Effector memory CD4-positive, alpha-beta T cell (primary cell): ENCODE measurements around the gene KRTAP5-4.
"Not testable (repeated sequence)": the region's sequence is repeated elsewhere in the genome, so short reads cannot be mapped to it uniquely, and the experiment has no call there.

Experiments used
- DNase-seq, 3 donors: peaks; one replicate each; pipeline ENCODE4 v3.0.0-alpha.2; 2020
- H3K27ac ChIP-seq: 2 replicates; pipeline ENCODE4 v1.7.0; 2013; ENCODE audit warnings: mild to moderate bottlenecking, low read length, moderate library complexity; ENCODE audit not compliant: insufficient read depth, poor library complexity, severe bottlenecking
- H3K27me3 ChIP-seq: replicated peaks from 2 replicates; pipeline ENCODE4 v1.7.0; 2013; ENCODE audit warnings: mild to moderate bottlenecking, low read length; ENCODE audit not compliant: insufficient read depth, control insufficient read depth, poor library complexity, severe bottlenecking
- H3K36me3 ChIP-seq: 2 replicates; pipeline ENCODE4 v1.7.0; 2013; ENCODE audit warnings: mild to moderate bottlenecking, low read length, moderate library complexity; ENCODE audit not compliant: control insufficient read depth, insufficient read depth
- H3K4me1 ChIP-seq: 2 replicates; pipeline ENCODE4 v1.7.0; 2013; ENCODE audit warnings: low read length, mild to moderate bottlenecking; ENCODE audit not compliant: control insufficient read depth, insufficient read depth, poor library complexity, severe bottlenecking
- H3K4me3 ChIP-seq: 2 replicates; pipeline ENCODE4 v1.7.0; 2013; ENCODE audit warnings: low read length, low read depth, mild to moderate bottlenecking; ENCODE audit not compliant: insufficient read depth, poor library complexity, severe bottlenecking
- H3K9me3 ChIP-seq: 2 replicates; pipeline ENCODE4 v1.7.0; 2013; ENCODE audit warnings: mild to moderate bottlenecking, low read length, moderate library complexity; ENCODE audit not compliant: control insufficient read depth

The KRTAP5-4 gene

DNA sequence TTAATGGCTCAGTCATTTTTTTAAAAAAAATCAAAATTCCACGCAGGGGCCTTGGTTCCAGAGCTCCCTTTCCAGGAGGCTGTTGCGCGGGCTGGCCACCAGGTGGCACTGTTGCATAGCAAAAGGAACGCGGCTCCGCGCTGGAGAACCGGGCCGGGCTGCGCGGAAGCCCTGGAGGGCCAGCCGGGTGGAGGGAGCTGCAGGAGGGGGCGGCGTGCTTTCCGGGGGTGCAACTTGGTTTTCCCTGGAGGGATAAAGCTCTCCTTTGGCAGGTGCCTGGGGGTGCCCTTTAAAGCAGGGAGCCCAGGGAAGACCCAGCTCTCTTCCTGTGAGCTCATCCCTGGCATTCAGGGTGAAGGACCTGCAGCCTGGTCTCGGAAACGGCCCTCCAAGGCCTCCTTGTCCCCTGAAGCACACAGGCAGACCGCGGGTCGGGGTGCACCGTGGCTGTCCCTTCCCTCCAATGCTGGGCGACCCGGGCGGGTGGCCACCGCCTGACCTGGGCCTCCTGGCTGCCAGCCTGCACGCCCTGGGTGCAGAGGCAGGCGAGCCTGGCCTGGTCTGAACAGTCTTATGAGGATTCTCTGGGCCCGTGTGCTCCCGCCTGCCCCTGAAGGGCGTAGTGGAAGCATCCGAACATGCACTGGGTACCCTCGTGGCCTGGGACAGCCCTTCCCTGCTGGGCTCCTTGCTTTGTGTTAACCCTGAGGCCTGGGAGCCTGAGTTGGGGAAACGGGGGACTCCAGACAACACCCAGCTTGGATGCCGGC, 31.0 kb upstream of the KRTAP5-4 start:
- peak; percentile 52 to 68 (median 61) for DNase-seq
- Histone ChIP-seq H3K9me3 (no peaks in the 10 kb centered on the region), H3K4me3 (no peak overlapping the region), H3K27me3 (peaks cover 4% of the 10 kb centered on the region), H3K27ac (no peak overlapping the region), H3K36me3 (no peaks in the 10 kb centered on the region), H3K4me1 (peaks cover 3% of the 10 kb centered on the region)

DNA sequence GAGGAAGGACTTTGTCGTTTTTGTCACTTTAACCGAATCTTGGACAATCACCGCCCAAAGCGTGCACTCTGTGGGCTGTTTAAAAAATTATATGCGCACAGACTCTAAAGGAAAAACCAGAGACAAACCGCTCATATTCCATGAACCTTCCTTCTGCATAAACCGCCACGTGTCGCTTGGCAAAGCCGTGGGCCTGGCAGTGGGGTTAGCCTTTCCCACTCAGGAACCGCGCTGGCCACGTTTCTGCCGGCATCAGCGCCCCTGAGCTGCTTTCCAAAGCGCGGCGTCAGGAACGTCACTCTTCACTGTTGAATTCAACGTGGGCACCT, 30.5 kb upstream of the KRTAP5-4 start:
- no peak for DNase-seq
- H3K27me3 ChIP-seq = peaks cover 4% of the 10 kb centered on the region
- H3K27ac ChIP-seq = no peak overlapping the region
- H3K36me3 ChIP-seq = no peaks in the 10 kb centered on the region
- no peak overlapping the region for H3K4me3 ChIP-seq
- H3K4me1 ChIP-seq = peaks cover 3% of the 10 kb centered on the region
- H3K9me3 ChIP-seq = no peaks in the 10 kb centered on the region

DNA sequence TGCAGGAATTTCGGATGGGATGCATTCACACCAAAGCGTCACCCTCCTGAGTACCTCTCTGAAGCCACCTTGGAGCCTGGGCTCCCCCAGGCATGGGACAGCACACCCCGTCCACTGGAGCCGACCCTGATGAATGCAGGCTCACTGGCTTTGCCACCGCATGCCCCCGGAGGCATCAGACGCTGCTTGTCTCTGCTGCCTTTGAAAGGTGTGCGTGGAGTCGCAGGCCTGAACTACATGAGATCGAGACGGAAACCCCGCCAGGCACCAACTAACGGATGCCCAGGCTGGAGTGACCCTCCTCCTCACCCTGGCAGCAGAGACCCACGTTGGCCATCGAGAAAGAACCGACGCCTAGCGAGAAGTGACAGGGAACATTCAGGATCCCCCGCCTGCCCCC, 30.1 kb upstream of the KRTAP5-4 start:
- peaks cover 3% of the 10 kb centered on the region for H3K4me1 ChIP-seq
- H3K36me3 ChIP-seq = no peaks in the 10 kb centered on the region
- H3K27me3 ChIP-seq = peaks cover 4% of the 10 kb centered on the region
- H3K27ac ChIP-seq = no peak overlapping the region
- no peak for DNase-seq
- H3K4me3 ChIP-seq = no peak overlapping the region
- no peaks in the 10 kb centered on the region for H3K9me3 ChIP-seq

DNA sequence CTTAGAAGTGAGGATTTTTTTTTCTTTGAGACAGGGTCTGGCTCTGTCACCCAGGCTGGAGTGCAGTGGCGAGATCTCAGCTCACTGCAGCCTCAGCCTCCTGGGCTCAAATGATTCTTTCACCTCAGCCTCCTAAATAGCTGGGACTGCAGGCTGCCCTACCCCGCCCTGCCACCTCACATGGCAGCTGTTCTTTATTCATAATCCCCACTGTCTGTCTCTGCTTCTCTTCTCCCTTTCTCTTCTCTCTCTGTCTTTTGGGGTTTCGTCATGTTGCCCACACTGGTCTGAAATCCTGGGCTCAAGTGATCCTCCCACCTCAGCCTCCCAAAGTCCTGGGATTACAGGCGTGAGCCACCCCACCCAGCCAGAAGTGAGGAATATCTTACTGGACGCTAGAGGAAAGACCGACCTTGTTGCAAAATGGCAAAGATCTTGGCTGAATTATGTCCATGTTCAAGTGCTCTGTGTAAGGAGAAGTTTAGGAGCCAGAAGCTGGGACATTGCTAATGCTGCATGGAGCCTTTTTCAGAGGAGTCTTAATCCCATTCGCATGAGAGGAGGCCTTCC, 29.6 kb upstream of the KRTAP5-4 start:
- no peak for DNase-seq
- H3K4me1 ChIP-seq = peaks cover 3% of the 10 kb centered on the region
- H3K27ac ChIP-seq = no peak overlapping the region
- H3K27me3 ChIP-seq = peaks cover 4% of the 10 kb centered on the region
- no peaks in the 10 kb centered on the region for H3K9me3 ChIP-seq
- no peak overlapping the region for H3K4me3 ChIP-seq
- H3K36me3 ChIP-seq = no peaks in the 10 kb centered on the region

DNA sequence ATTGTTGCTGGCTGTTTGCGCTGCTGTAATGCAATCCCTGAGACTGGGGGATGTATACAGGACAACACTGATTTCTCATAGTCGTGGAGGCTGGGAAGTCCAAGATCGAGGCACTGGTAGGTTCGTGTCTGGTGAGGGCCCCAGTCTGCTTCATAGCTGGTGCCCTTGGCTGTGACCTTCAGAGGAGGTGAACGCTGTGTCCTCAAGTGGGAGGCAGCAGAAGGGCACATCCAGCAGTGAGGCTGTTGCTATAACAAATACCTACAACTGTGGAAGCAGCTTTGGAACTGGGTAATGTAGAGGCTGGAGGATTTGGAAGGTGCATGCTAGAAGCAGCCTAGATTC, 29.0 kb upstream of the KRTAP5-4 start:
- no peaks in the 10 kb centered on the region for H3K9me3 ChIP-seq
- H3K27ac ChIP-seq = no peak overlapping the region
- no peak overlapping the region for H3K4me3 ChIP-seq
- no peak for DNase-seq
- peaks cover 3% of the 10 kb centered on the region for H3K4me1 ChIP-seq
- H3K36me3 ChIP-seq = no peaks in the 10 kb centered on the region
- peaks cover 4% of the 10 kb centered on the region for H3K27me3 ChIP-seq

DNA sequence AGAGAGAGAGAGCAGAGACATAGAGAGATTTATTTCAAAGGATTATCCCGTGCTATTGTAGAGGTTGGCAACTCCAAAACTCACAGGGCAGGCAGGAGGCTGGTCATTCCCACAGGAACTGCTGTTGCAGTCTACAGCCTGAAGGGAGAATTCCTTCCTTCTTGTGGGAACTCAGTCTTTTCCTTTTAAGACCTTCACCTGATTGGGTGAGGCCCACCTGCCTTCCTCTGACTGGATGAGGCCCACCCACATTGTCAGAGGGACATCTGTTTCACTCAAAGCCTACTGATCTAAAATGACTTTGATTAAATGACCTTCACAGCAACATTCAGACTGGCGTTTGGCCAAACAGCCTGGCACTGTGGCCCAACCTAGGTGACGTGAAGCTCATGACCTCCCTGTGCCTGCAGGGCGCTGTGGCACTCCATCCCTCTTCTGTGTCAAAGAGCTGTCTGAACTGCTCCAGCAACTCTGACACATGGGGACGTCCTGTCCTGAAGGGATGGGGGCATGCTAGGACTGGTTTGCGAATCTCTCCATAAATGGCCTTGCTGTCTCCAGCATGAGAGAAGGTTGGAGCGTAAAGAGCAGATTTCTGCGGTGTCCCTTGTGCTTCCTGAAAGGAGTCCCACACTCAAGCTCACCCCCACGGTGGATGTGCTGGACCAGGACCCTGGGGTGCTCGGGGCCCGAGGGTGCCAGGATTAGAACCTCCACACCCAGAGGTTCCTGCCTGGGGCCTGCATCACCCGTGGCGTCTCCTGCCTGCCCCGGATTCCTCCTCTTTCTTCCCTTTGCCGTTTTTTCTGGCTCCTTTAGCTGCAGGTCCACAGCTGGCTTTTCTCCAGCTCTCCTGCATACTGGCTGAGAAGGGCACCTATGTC, 28.3 kb upstream of the KRTAP5-4 start:
- Histone ChIP-seq H3K27me3 (peaks cover 4% of the 10 kb centered on the region), H3K27ac (no peak overlapping the region), H3K4me1 (peaks cover 3% of the 10 kb centered on the region), H3K36me3 (no peaks in the 10 kb centered on the region), H3K4me3 (no peak overlapping the region), H3K9me3 (no peaks in the 10 kb centered on the region)
- no peak for DNase-seq

DNA sequence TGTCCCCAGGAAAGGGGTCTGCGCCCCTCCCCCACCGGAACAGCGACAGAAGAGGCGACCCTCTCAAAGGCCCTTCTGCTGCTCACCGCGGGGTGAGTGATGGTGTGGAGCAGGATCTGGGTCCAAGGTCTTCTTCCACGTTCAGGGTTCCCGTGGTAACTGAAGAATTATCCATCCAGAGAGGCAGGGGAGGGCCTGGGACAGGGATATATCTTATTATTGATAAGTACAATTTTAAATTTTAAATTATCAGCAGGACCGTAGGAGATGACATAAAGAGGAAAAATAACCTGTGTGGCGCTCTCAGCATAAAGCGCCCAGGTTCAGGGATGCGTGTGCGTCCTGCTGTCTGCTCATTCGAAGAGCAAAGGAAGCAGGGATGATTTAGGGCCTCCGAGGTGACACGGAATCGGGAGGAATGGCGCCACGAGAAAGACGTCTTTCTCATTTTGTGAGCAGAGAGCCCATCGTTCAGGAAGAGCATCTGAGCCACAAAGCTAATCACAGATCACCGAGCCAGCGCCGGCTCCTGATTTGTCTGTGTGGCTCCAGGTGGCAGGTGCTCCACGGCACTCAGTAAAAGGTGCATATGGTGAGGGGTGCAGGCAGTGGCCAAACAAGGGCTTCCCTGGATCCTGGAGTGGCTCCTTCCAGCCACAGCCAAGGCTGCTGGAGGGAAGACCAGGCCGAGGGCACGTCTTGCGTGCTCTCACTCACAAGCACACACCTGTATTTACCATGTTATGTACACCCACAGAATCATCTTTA, 26.9 kb upstream of the KRTAP5-4 start:
- Histone ChIP-seq H3K9me3 (no peaks in the 10 kb centered on the region), H3K4me3 (no peak overlapping the region), H3K36me3 (no peaks in the 10 kb centered on the region), H3K27me3 (no peaks in the 10 kb centered on the region), H3K4me1 (peaks cover 3% of the 10 kb centered on the region), H3K27ac (no peak overlapping the region)
- no peak for DNase-seq

DNA sequence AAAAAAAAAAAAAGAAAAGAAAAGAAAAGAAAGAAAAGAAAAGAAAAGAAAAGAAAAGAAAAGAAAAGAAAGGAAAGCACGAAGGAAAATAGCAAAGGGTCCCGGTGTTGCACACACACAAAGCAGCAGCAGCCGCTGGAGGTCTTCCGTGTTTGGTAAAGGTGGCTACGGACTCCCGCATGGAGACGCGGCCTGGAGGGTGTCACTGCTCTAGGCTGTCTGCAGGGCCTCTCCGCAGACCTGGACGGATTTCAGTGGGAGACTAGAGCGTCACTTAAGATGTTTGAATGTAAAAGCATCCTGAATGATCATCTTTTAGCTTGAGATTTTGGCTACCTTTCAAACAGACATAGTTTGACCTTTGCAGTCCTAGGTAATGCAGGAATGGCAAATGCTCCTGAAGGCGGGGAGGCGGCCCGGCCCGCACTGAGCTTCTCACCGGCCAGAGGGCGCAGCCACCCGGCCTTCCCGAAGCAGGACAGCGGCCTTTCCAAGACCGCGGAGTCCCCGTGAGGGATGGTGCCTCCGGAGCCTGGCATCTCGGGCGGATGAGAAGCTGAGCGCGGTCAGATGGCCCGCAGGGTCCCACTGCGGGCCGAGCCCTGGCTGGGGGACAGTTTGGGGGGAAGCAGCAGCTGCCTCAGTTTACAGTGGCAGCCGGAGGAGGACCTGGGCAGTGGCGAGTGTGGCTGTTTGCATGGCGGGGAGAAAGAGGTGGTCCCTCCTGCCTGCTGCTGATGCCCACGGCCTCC, 26.1 kb upstream of the KRTAP5-4 start:
- H3K9me3 ChIP-seq = no peaks in the 10 kb centered on the region
- H3K4me1 ChIP-seq = peaks cover 3% of the 10 kb centered on the region
- H3K4me3 ChIP-seq = no peak overlapping the region
- H3K27ac ChIP-seq = no peak overlapping the region
- H3K27me3 ChIP-seq = no peaks in the 10 kb centered on the region
- no peak for DNase-seq
- H3K36me3 ChIP-seq = no peaks in the 10 kb centered on the region

DNA sequence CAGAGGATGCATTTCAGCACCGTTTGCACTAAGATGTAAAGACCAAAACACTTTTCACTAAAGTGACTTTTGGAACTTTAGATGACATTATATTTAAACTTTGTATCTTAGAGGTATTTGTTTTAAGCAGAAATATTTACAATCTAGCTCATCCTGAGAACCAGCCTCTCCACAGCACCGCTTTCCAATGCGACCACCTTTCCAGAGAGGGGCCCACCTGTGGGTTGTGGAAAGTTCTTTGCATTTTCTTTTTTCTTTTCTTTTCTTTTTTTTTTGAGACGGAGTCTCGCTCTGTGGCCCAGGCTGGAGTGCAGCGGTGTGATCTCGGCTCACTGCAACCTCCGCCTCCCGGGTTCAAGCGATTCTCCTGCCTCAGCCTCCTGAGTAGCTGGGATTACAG, 24.6 kb upstream of the KRTAP5-4 start:
- not testable (repeated sequence) for H3K4me3 ChIP-seq, H3K9me3 ChIP-seq, H3K27me3 ChIP-seq, H3K4me1 ChIP-seq, H3K27ac ChIP-seq, DNase-seq, H3K36me3 ChIP-seq
